ENCODE data around the gene MAGEA9.

DNA sequence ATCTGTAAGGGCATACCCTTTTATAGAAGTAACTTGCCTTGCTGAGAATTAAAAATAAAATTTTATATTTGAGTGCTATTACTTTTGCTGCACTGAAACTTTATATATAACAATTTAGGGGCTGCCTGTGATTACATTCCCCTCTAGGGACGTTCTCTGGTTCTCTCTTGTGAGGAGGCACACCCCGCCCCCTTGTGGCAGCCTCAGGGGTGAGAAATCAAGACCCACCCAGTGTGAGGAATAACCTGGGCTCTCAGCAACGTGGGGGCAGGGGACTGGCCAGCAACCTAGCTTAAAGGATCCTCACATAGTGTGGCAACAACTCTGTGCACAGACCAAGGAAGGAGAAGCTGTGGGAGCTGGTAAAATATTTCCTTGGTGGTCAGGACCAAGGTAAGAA, 43.7 kb downstream of the MAGEA9 start:
- TF ChIP-seq, protein P1, sequence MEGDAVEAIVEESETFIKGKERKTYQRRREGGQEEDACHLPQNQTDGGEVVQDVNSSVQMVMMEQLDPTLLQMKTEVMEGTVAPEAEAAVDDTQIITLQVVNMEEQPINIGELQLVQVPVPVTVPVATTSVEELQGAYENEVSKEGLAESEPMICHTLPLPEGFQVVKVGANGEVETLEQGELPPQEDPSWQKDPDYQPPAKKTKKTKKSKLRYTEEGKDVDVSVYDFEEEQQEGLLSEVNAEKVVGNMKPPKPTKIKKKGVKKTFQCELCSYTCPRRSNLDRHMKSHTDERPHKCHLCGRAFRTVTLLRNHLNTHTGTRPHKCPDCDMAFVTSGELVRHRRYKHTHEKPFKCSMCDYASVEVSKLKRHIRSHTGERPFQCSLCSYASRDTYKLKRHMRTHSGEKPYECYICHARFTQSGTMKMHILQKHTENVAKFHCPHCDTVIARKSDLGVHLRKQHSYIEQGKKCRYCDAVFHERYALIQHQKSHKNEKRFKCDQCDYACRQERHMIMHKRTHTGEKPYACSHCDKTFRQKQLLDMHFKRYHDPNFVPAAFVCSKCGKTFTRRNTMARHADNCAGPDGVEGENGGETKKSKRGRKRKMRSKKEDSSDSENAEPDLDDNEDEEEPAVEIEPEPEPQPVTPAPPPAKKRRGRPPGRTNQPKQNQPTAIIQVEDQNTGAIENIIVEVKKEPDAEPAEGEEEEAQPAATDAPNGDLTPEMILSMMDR (conservative IDR thresholded peaks at IDR 0.05), result peak; percentile 65
- TF ChIP-seq ZFX (IDR thresholded peaks at IDR 0.05), result no peak

Measured in C4-2B (cell line).